H9 (cell line): ENCODE measurements around the gene PRPF18. TPM values are rescaled to one million over a fixed set of nuclear protein-coding genes. Genes with fewer than 3 reads are reported as not detected.

Source experiments
- DNase-seq: peaks from one replicate; pipeline ENCODE4 v3.0.0-alpha.2; 2017
- H2AFZ ChIP-seq: one replicate; pipeline ENCODE4 v1.6.1; 2013; ENCODE audit warnings: mild to moderate bottlenecking, low read length, control low read depth, moderate library complexity
- H2AK5ac ChIP-seq: 2 replicates; pipeline ENCODE4 v1.6.1; 2013; ENCODE audit warnings: low read length, control low read depth, mixed read lengths; ENCODE audit not compliant: insufficient read length
- H2BK120ac ChIP-seq: one replicate; pipeline ENCODE4 v1.6.1; 2013; ENCODE audit warnings: low read depth, mild to moderate bottlenecking, low read length, control low read depth, inconsistent platforms; ENCODE audit not compliant: poor library complexity, severe bottlenecking
- H2BK12ac ChIP-seq: 2 replicates; pipeline ENCODE4 v1.6.1; 2013; ENCODE audit warnings: low read length, control low read depth, mixed read lengths, low read depth; ENCODE audit not compliant: insufficient read length
- H2BK15ac ChIP-seq: 2 replicates; pipeline ENCODE4 v1.6.1; 2013; ENCODE audit warnings: low read depth, low read length, control low read depth
- H2BK20ac ChIP-seq: one replicate; pipeline ENCODE4 v1.6.1; 2013; ENCODE audit warnings: low read depth, mild to moderate bottlenecking, low read length, control low read depth, inconsistent platforms; ENCODE audit not compliant: poor library complexity, severe bottlenecking
- H2BK5ac ChIP-seq: 2 replicates; pipeline ENCODE4 v1.6.1; 2013; ENCODE audit warnings: low read length, control low read depth, mixed read lengths; ENCODE audit not compliant: insufficient read length
- H3K14ac ChIP-seq: 2 replicates; pipeline ENCODE4 v1.6.1; 2013; ENCODE audit warnings: low read length, control low read depth; ENCODE audit not compliant: insufficient read depth
- H3K18ac ChIP-seq: 2 replicates; pipeline ENCODE4 v1.6.1; 2013; ENCODE audit warnings: low read depth, mild to moderate bottlenecking, mixed read lengths, low read length, control low read depth; ENCODE audit not compliant: insufficient read length
- H3K23ac ChIP-seq: 2 replicates; pipeline ENCODE4 v1.6.1; 2013; ENCODE audit warnings: low read length, control low read depth, mixed read lengths, low read depth; ENCODE audit not compliant: insufficient read length
- H3K23me2 ChIP-seq: 2 replicates; pipeline ENCODE4 v1.6.1; 2013; ENCODE audit warnings: low read depth, mild to moderate bottlenecking, mixed read lengths, low read length, control low read depth; ENCODE audit not compliant: insufficient read length, poor library complexity, severe bottlenecking
- H3K27ac ChIP-seq: 2 replicates; pipeline ENCODE4 v1.5.1; 2013; ENCODE audit warnings: low read length, control low read depth, mixed read lengths, low read depth; ENCODE audit not compliant: insufficient read length
- H3K27me3 ChIP-seq: 2 replicates; pipeline ENCODE4 v1.6.1; 2013; ENCODE audit warnings: low read length, control low read depth, inconsistent platforms; ENCODE audit not compliant: insufficient read depth
- H3K4ac ChIP-seq: 2 replicates; pipeline ENCODE4 v1.6.1; 2013; ENCODE audit warnings: low read depth, mild to moderate bottlenecking, control low read depth, inconsistent platforms, low read length, moderate library complexity
- H3K4me1 ChIP-seq: 2 replicates; pipeline ENCODE4 v1.6.1; 2013; ENCODE audit warnings: low read length, control low read depth, inconsistent platforms; ENCODE audit not compliant: insufficient read depth
- H3K4me2 ChIP-seq: 2 replicates; pipeline ENCODE4 v1.6.1; 2013; ENCODE audit warnings: low read length, control low read depth, mixed read lengths; ENCODE audit not compliant: insufficient read length, insufficient read depth
- H3K56ac ChIP-seq: 2 replicates; pipeline ENCODE4 v1.6.1; 2013; ENCODE audit warnings: low read depth, mild to moderate bottlenecking, mixed read lengths, low read length, control low read depth; ENCODE audit not compliant: insufficient read length
- H3K79me1 ChIP-seq: 2 replicates; pipeline ENCODE4 v1.6.1; 2013; ENCODE audit warnings: low read depth, mild to moderate bottlenecking, moderate library complexity, low read length, control low read depth, inconsistent platforms; ENCODE audit not compliant: insufficient read depth, poor library complexity, severe bottlenecking
- H3K79me2 ChIP-seq: 2 replicates; pipeline ENCODE4 v1.6.1; 2013; ENCODE audit warnings: low read length, control low read depth, inconsistent platforms; ENCODE audit not compliant: insufficient read depth
- H3K9ac ChIP-seq: 2 replicates; pipeline ENCODE4 v1.6.1; 2013; ENCODE audit warnings: low read length, control low read depth, mixed read lengths; ENCODE audit not compliant: insufficient read length; ENCODE audit errors: extremely low read depth
- H3K9me3 ChIP-seq: one replicate; pipeline ENCODE4 v1.6.1; 2013; ENCODE audit warnings: low read depth, low read length, inconsistent platforms; ENCODE audit not compliant: control insufficient read depth
- H3T11ph ChIP-seq: one replicate; pipeline ENCODE4 v1.6.1; 2013; ENCODE audit warnings: mild to moderate bottlenecking, low read length, control low read depth, inconsistent platforms
- H4K20me1 ChIP-seq: one replicate; pipeline ENCODE4 v1.6.1; 2013; ENCODE audit not compliant: control insufficient read depth, insufficient read length, insufficient read depth
- H4K5ac ChIP-seq: 2 replicates; pipeline ENCODE4 v1.6.1; 2013; ENCODE audit warnings: low read depth, mild to moderate bottlenecking, mixed read lengths, low read length, control low read depth; ENCODE audit not compliant: insufficient read length
- H4K8ac ChIP-seq: replicated peaks from 2 replicates; pipeline ENCODE4 v1.6.1; 2013; ENCODE audit warnings: low read length, control low read depth, mixed read lengths, low read depth; ENCODE audit not compliant: insufficient read length
- H4K91ac ChIP-seq: 2 replicates; pipeline ENCODE4 v1.6.1; 2013; ENCODE audit warnings: low read depth, mild to moderate bottlenecking, moderate library complexity, mixed read lengths, low read length, control low read depth; ENCODE audit not compliant: insufficient read length
- H3K27ac Mint-ChIP-seq, 3 experiments: 2 replicates in 2 of 3; 3 replicates in 1 of 3; pipeline ENCODE4 v1.8.0; 2020 to 2021; ENCODE audit warnings: mixed read lengths in 3 of 3, mild to moderate bottlenecking in 1 of 3, moderate library complexity in 1 of 3
- H3K27me3 Mint-ChIP-seq: 2 replicates; pipeline ENCODE4 v1.8.0; 2021; ENCODE audit warnings: low read depth, mild to moderate bottlenecking, moderate library complexity, mixed read lengths
- H3K36me3 Mint-ChIP-seq, 3 experiments: 2 replicates in 2 of 3; 3 replicates in 1 of 3; pipeline ENCODE4 v1.8.0; 2020 to 2021; ENCODE audit warnings: low read depth in 3 of 3, mixed read lengths in 3 of 3; ENCODE audit not compliant: insufficient read depth in 1 of 3
- H3K4me1 Mint-ChIP-seq, 2 experiments: 2 replicates each; pipeline ENCODE4 v1.8.0; 2020; ENCODE audit warnings: mixed read lengths in 2 of 2
- H3K4me3 Mint-ChIP-seq, 2 experiments: 2 replicates in 1 of 2; 3 replicates in 1 of 2; pipeline ENCODE4 v1.8.0; 2020 to 2021; ENCODE audit warnings: mild to moderate bottlenecking in 2 of 2, mixed read lengths in 2 of 2, moderate library complexity in 1 of 2
- H3K9me3 Mint-ChIP-seq, 2 experiments: 2 replicates in 1 of 2; 3 replicates in 1 of 2; pipeline ENCODE4 v1.8.0; 2020; ENCODE audit warnings: mild to moderate bottlenecking in 2 of 2, mixed read lengths in 2 of 2, moderate library complexity in 1 of 2
- WGBS: extraction: QIAGEN DNeasy Blood & Tissue Kit; methylation state at CpG from one replicate; pipeline ENCODE4 v1.1.7; 2013; ENCODE audit warnings: missing lambda C conversion rate, low lambda C conversion rate, mixed read lengths; ENCODE audit not compliant: insufficient read length; ENCODE audit errors: extremely low coverage; 5-methylcytosine and 5-hydroxymethylcytosine counted together
- total RNA-seq: library from RNA; stranded (reverse); gene quantifications from 2 replicates; pipeline ENCODE4 v1.2.1, GENCODE V29; 2021
- TF ChIP-seq, protein P1 (sequence below): fragments of 200-600 bp; sonication (generic); conservative IDR thresholded peaks from 3 replicates; pipeline ENCODE4 v1.8.0; 2021; ENCODE audit warnings: antibody characterized with exemption, mild to moderate bottlenecking

Gene PRPF18
- total RNA-seq, 1 experiment from 2014 or later, result 17.1 TPM

DNA sequence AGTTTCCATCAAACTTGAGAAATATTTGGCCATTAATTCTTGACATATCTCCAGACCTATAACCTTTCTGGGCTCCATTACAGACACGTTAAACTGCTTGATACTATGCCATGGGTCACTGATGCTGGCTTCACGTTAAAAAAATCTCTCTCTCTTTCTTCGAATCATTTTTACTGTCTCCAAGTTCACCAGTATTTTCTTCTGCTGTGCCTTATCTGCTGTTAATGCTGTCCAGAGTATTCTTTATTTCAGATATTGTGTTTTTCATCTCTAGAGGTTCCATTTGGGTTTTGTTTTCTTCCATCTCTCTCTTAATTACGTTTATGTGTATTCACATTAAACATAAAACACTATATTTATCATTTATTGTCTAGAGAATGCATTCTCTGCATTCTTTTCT, 12.8 kb upstream of the PRPF18 start:
- Mint-ChIP-seq H3K36me3 (no peaks in the 10 kb centered on the region), H3K27me3 (peaks cover 16% of the 10 kb centered on the region), H3K4me3 (no peak overlapping the region), H3K9me3 (no peaks in the 10 kb centered on the region), H3K4me1 (no peaks in the 10 kb centered on the region), H3K27ac (no peak overlapping the region)
- no peaks in the 10 kb centered on the region for H3K9me3 ChIP-seq
- H2BK120ac ChIP-seq, result no peak overlapping the region
- no peak for DNase-seq
- H3K27ac ChIP-seq, result no peak overlapping the region
- H2BK5ac ChIP-seq, result no peak overlapping the region
- no peak overlapping the region for H2BK20ac ChIP-seq
- H3K4ac ChIP-seq, result no peak overlapping the region
- H3K14ac ChIP-seq, result no peak overlapping the region
- no CpG with 5 or more reads among the region's 4 CpGs for WGBS
- no peaks in the 10 kb centered on the region for H4K20me1 ChIP-seq
- no peak overlapping the region for H2BK15ac ChIP-seq
- H2AK5ac ChIP-seq, result no peak overlapping the region
- TF ChIP-seq, protein P1, sequence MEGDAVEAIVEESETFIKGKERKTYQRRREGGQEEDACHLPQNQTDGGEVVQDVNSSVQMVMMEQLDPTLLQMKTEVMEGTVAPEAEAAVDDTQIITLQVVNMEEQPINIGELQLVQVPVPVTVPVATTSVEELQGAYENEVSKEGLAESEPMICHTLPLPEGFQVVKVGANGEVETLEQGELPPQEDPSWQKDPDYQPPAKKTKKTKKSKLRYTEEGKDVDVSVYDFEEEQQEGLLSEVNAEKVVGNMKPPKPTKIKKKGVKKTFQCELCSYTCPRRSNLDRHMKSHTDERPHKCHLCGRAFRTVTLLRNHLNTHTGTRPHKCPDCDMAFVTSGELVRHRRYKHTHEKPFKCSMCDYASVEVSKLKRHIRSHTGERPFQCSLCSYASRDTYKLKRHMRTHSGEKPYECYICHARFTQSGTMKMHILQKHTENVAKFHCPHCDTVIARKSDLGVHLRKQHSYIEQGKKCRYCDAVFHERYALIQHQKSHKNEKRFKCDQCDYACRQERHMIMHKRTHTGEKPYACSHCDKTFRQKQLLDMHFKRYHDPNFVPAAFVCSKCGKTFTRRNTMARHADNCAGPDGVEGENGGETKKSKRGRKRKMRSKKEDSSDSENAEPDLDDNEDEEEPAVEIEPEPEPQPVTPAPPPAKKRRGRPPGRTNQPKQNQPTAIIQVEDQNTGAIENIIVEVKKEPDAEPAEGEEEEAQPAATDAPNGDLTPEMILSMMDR, result no peak
- no peak overlapping the region for H2AFZ ChIP-seq
- H3K56ac ChIP-seq, result no peak overlapping the region
- no peak overlapping the region for H4K8ac ChIP-seq
- H3K18ac ChIP-seq, result no peak overlapping the region
- no peaks in the 10 kb centered on the region for H3K79me2 ChIP-seq
- H4K5ac ChIP-seq, result no peak overlapping the region
- no peak overlapping the region for H4K91ac ChIP-seq
- no peak overlapping the region for H3K4me2 ChIP-seq
- no peak overlapping the region for H2BK12ac ChIP-seq
- H3K9ac ChIP-seq, result no peak overlapping the region
- no peaks in the 10 kb centered on the region for H3K27me3 ChIP-seq
- H3T11ph ChIP-seq, result no peak overlapping the region
- no peaks in the 10 kb centered on the region for H3K23me2 ChIP-seq
- H3K79me1 ChIP-seq, result no peaks in the 10 kb centered on the region
- no peak overlapping the region for H3K23ac ChIP-seq
- H3K4me1 ChIP-seq, result no peaks in the 10 kb centered on the region
